ENCODE results near the gene FAM163A. TPM values are rescaled to one million over a fixed set of nuclear protein-coding genes. Genes with fewer than 3 reads are reported as not detected.

FAM163A gene
- total RNA-seq, 4 donors from 2014 or later = 0.16 TPM; not detected in 3

DNA sequence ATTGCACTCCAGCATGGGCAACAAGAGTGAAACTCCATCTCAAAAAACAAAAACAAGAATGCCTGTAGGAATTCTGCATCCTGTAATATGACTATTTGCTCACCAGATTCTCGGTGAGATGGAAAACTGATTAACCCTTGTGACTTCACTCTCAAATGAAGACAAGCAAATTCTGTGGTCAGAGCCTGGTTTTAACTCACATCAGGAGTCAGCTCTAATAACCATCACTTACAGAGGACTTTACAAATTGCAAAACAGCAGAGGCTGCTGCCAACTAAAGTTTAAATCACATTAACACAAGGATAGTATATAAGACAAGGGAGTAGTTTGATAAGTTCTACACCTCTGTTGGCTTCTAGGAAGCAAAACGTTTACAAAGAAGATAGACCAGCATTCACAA is 35.7 kb upstream of the FAM163A start:
- ATAC-seq (no peak), DNase-seq (no peak)
- Histone ChIP-seq H3K27ac (no peak overlapping the region), H3K4me3 (no peak overlapping the region), H3K36me3 (no peaks in the 10 kb centered on the region), H3K9me3 (no peaks in the 10 kb centered on the region), H3K27me3 (no peaks in the 10 kb centered on the region), H3K4me1 (peaks cover 0 to 11% of the 10 kb centered on the region in 2 donors)
- in situ Hi-C loops (cut with MboI; ENCODE audit: low sequenced_read_pairs in 4 of 4) (loop anchor here in 1 of 4 donors (25.0 kb wide), 1 partner anchor 480 kb away; no protein-coding TSS in a partner anchor), intact Hi-C loops (cut with DNase I; ENCODE audit: low total_unique reads) (loop anchor here (2.0 to 5.0 kb wide), 2 partner anchors 471 to 775 kb away; no protein-coding TSS in a partner anchor)
- TF ChIP-seq, protein P1, sequence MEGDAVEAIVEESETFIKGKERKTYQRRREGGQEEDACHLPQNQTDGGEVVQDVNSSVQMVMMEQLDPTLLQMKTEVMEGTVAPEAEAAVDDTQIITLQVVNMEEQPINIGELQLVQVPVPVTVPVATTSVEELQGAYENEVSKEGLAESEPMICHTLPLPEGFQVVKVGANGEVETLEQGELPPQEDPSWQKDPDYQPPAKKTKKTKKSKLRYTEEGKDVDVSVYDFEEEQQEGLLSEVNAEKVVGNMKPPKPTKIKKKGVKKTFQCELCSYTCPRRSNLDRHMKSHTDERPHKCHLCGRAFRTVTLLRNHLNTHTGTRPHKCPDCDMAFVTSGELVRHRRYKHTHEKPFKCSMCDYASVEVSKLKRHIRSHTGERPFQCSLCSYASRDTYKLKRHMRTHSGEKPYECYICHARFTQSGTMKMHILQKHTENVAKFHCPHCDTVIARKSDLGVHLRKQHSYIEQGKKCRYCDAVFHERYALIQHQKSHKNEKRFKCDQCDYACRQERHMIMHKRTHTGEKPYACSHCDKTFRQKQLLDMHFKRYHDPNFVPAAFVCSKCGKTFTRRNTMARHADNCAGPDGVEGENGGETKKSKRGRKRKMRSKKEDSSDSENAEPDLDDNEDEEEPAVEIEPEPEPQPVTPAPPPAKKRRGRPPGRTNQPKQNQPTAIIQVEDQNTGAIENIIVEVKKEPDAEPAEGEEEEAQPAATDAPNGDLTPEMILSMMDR (IDR thresholded peaks at IDR 0.05 in 4 of 5, conservative IDR thresholded peaks at IDR 0.05 in 1 of 5) = no peak
- no peak for TF ChIP-seq POLR2A (IDR thresholded peaks at IDR 0.05)

DNA sequence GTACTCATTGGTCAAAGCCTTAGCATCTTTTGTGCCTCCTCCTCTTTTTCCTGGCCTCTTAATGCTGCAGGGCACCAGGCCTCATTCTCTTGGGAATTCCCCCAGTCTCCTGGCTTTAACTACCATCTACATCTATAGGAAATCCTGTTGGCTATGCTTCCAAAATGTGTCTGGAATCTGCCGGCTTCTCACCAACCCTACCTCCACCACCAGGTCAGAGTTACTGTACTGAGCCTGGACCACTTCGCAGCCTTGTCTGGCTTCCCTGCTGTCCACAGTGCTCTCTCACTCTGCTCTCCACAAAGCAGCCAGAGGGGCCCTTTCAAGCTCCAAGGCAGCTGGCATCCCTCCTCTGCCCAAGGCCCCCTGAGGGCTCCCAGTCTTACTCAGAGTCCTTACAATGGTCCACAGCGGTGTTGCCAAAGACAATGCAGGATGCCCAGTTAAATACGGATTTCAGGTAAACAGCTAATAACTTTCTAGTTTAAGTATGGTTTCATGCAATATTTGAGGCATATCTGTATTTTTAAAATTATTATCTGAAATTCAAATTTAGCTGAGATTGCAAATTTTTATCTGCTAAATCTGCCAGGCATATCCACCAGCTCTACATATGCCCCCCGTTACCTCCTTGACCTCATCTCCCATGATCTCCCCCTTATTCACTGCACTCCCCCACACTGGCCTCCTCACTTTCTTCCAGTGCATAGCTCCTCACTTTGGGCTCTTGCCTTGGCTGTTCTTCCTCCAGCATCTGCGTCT is 34.5 kb upstream of the FAM163A start:
- Histone ChIP-seq H3K27me3 (no peaks in the 10 kb centered on the region), H3K4me3 (no peak overlapping the region), H3K4me1 (peaks cover 0 to 11% of the 10 kb centered on the region in 2 donors), H3K36me3 (no peaks in the 10 kb centered on the region), H3K27ac (no peak overlapping the region), H3K9me3 (no peaks in the 10 kb centered on the region)
- ATAC-seq (no peak), DNase-seq (no peak)
- TF ChIP-seq POLR2A (IDR thresholded peaks at IDR 0.05) = no peak
- TF ChIP-seq, protein P1 (IDR thresholded peaks at IDR 0.05 in 4 of 5, conservative IDR thresholded peaks at IDR 0.05 in 1 of 5) = no peak
- in situ Hi-C loops (cut with MboI; ENCODE audit: low sequenced_read_pairs in 4 of 4) (loop anchor here in 1 of 4 donors (25.0 kb wide), 1 partner anchor 479 kb away; no protein-coding TSS in a partner anchor), intact Hi-C loops (cut with DNase I; ENCODE audit: low total_unique reads) (loop anchor here (5.0 kb wide), 1 partner anchor 774 kb away; no protein-coding TSS in a partner anchor)

DNA sequence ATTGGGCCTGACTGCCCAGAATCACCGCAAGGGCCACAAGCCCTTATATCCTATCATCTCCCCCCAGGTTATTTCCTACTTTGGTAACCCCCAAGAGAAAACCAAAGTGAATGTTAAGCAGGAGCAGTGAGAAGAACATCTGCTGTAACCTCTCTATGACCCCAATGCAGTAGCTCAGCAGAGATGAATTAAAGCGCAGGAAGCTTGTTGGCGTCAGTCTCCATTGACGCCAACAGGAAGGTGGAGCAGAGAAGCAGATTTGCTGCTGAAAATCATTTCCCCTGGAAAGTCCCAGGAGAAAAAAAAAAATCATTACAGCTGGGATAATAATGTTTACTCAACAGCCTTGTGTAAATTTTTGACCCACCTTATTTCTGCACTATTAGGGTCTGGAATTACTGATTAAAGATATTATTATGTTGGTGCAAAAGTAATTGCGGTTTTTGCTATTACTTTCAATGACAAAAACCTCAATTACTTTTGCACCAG is 33.2 kb upstream of the FAM163A start:
- in situ Hi-C loops (cut with MboI; ENCODE audit: low sequenced_read_pairs in 4 of 4) = loop anchor here (5.0 to 25.0 kb wide), 3 partner anchors 95 to 477 kb away; no protein-coding TSS in a partner anchor
- H3K27ac ChIP-seq = peak overlapping the region in 3 of 4 donors; percentile 42 to 49 (median 47)
- no peak overlapping the region for H3K4me3 ChIP-seq
- TF ChIP-seq POLR2A (IDR thresholded peaks at IDR 0.05) = no peak
- TF ChIP-seq, protein P1 (IDR thresholded peaks at IDR 0.05 in 4 of 5, conservative IDR thresholded peaks at IDR 0.05 in 1 of 5) = no peak
- intact Hi-C loops (cut with DNase I; ENCODE audit: low total_unique reads) = loop anchor here (5.0 kb wide), 1 partner anchor 772 kb away; no protein-coding TSS in a partner anchor
- H3K9me3 ChIP-seq = no peaks in the 10 kb centered on the region
- ATAC-seq (peak; percentile 86 to 93), DNase-seq (peak in 1 of 2 donors; percentile 15)
- no peaks in the 10 kb centered on the region for H3K27me3 ChIP-seq
- H3K4me1 ChIP-seq = peaks cover 0 to 11% of the 10 kb centered on the region in 2 donors
- H3K36me3 ChIP-seq = no peaks in the 10 kb centered on the region

DNA sequence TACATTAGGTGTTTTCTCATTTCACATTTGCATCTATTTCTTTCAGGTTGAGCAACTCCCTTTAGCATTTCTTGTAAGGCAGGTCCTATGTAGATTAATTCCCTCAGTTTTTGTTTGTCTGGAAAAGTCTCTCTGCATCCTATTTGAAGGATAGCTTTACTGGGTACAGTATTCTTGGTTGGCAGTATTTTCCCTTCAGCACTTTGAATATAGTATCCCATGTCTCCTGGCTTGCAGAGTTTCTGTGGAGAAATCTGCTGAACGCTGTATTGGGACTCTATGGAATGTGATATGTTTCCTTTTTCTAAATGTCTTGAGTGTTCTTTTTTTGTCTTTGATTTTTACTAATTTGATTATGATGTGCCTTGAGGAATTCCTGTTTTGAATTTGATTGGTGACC is 28.9 kb upstream of the FAM163A start:
- DNase-seq (no peak), ATAC-seq (no peak)
- intact Hi-C loops (cut with DNase I; ENCODE audit: low total_unique reads) (no loop called here), in situ Hi-C loops (cut with MboI; ENCODE audit: low sequenced_read_pairs in 4 of 4) (loop anchor here (5.0 to 25.0 kb wide), 3 partner anchors 91 to 473 kb away; no protein-coding TSS in a partner anchor)
- H3K4me3 ChIP-seq = no peak overlapping the region
- H3K27ac ChIP-seq = no peak overlapping the region
- no peaks in the 10 kb centered on the region for H3K36me3 ChIP-seq
- H3K9me3 ChIP-seq = peaks cover 0 to 4% (median 4%) of the 10 kb centered on the region in 3 donors
- peaks cover 0 to 11% of the 10 kb centered on the region in 2 donors for H3K4me1 ChIP-seq
- no peak for TF ChIP-seq POLR2A (IDR thresholded peaks at IDR 0.05)
- TF ChIP-seq, protein P1 (IDR thresholded peaks at IDR 0.05 in 4 of 5, conservative IDR thresholded peaks at IDR 0.05 in 1 of 5) = no peak
- no peaks in the 10 kb centered on the region for H3K27me3 ChIP-seq
